Measurements from ENCODE around the gene MCC.
A peak's percentile ranks its signal among the peaks of the same experiment; 100 is the strongest.

Gene MCC

DNA sequence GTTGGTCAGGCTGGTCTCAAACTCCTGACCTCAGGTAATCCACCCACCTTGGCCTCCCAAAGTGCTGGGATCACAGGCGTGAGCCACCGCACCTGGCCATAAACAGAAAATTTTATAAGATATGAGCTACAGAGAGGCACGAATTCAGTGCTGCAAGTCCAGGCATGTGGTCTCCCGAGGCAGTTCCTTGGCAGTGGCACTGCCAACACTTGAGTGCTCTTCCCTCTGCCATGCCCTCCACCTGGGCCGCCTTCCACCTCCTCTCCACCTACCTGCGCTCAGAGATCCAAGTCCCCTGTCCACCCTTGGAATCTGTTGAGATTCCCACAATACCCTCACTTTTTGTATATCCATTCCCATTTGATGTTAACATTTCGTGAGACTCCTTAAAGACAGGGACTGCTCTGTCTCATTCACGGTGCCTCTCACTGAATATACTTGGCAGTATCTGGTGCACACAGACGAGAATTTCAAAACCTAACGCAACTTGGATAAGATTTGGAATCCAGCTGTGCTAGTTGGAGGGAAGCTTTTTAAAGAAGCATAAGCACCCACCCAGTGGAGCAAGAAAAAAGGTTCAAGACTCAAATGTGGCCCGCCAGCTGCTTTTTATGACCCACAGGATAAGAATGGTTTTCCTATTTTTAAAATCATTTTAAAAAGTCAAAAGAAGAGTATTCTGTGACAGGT, 443.3 kb downstream of the MCC start:
- no peak overlapping the region for H3K4me2 ChIP-seq
- H3K9ac ChIP-seq = no peak overlapping the region
- H3K27me3 ChIP-seq = no peaks in the 10 kb centered on the region
- H3K4me3 ChIP-seq = no peak overlapping the region
- no peaks in the 10 kb centered on the region for H4K20me1 ChIP-seq
- peaks cover 36% of the 10 kb centered on the region for H3K4me1 ChIP-seq
- H3K9me3 ChIP-seq = no peaks in the 10 kb centered on the region
- no peak for TF ChIP-seq Cebpa-rat (IDR thresholded peaks at IDR 0.05)
- H3K27ac ChIP-seq = no peak overlapping the region
- no peaks in the 10 kb centered on the region for H3K36me3 ChIP-seq

DNA sequence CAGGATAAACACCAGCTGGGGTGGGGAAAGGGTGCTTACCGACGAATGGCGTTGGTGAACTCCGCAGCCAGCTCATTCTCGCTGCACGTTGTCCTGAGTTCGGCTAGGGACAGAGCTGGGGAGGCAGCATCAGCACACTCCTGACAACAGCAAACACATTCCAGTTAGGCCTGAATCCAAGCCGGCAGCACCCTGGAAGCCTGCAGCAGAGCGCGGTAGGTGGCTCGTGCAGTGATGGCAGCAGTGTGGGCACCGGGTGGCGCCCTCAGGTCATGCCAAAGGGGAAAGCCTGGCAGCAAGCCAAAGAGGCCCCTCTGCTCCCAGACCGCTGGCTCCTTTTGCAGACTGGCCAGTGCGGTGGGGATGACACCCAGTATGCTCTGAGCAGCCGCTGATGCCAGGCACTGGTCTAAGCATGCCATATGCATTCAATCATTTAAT, 444.7 kb downstream of the MCC start:
- H3K27ac ChIP-seq = no peak overlapping the region
- no peaks in the 10 kb centered on the region for H3K27me3 ChIP-seq
- H3K4me2 ChIP-seq = no peak overlapping the region
- H3K9me3 ChIP-seq = no peaks in the 10 kb centered on the region
- no peaks in the 10 kb centered on the region for H4K20me1 ChIP-seq
- H3K36me3 ChIP-seq = no peaks in the 10 kb centered on the region
- no peak overlapping the region for H3K4me3 ChIP-seq
- no peak overlapping the region for H3K9ac ChIP-seq
- TF ChIP-seq Cebpa-rat (IDR thresholded peaks at IDR 0.05) = no peak
- peaks cover 32% of the 10 kb centered on the region for H3K4me1 ChIP-seq

DNA sequence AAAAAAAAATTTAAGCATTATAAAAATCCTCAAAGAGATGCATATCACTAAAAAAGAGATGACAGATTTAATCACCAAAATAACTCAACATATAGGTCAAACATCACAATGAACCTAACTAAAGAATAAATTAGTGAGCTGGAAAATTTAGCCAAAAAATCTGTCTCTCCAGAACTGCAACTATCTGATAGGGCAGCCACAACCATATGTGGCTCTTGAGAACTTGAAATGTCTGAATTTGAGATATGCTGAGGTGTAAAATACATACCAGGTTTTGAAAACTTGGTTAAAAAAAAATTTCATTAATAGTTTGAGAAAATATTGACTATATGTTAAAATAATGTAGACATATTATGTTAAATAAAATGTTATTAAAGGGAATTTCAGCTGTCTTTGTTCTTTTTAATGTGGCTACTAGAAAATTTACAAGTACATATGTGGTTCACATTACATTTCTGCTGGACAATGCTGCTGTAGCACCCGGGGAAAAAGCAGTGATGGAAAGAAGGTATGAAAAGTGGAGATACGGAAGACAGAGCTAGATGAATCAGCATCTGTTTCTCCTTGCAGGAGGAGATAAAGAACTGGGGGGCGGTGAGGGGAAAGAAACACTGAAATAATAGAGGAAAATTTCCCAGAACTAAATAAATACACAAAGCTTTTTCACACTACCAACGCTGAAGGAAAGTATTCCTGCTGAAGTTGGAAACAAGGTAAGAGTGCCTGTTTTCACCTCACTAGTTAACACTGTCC, 445.6 kb downstream of the MCC start:
- Histone ChIP-seq H3K27ac (no peak overlapping the region), H3K9ac (no peak overlapping the region), H3K4me3 (no peak overlapping the region), H4K20me1 (no peaks in the 10 kb centered on the region), H3K36me3 (no peaks in the 10 kb centered on the region), H3K4me1 (peaks cover 23% of the 10 kb centered on the region), H3K27me3 (no peaks in the 10 kb centered on the region), H3K9me3 (no peaks in the 10 kb centered on the region), H3K4me2 (no peak overlapping the region)
- TF ChIP-seq Cebpa-rat (IDR thresholded peaks at IDR 0.05) = no peak

DNA sequence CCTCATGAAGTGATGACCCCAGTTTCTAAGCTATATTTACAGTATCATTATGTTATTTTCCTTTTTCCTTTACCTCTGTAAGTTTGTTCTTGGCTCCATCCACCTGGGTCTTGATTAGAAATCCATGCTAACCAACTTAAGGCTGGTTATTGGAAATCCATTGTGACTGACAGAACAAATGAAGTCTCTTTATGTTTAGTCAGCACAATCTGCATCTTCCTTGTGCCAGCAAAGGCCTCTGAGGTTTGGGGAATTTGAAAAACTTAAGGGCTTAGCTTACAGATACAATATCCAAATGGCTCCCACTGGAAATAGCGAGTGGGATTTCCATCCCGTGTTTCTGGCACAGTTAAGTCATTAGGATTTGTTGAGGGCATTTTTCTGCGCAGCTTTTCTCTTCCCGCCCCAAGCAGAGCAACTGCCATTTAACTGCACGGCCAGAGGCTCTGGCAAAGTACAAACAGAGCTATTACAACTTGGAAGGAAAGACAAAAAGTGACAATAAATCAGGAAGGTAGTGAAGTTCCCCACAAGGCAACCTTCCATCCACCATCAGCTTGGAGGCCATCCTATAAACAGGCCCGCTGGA, 447.5 kb downstream of the MCC start:
- no peaks in the 10 kb centered on the region for H4K20me1 ChIP-seq
- H3K9me3 ChIP-seq = no peaks in the 10 kb centered on the region
- peaks cover 12% of the 10 kb centered on the region for H3K4me1 ChIP-seq
- no peaks in the 10 kb centered on the region for H3K27me3 ChIP-seq
- H3K4me2 ChIP-seq = peak overlapping the region; percentile 18
- H3K36me3 ChIP-seq = no peaks in the 10 kb centered on the region
- TF ChIP-seq Cebpa-rat (IDR thresholded peaks at IDR 0.05) = no peak
- H3K9ac ChIP-seq = no peak overlapping the region
- no peak overlapping the region for H3K4me3 ChIP-seq
- H3K27ac ChIP-seq = no peak overlapping the region

DNA sequence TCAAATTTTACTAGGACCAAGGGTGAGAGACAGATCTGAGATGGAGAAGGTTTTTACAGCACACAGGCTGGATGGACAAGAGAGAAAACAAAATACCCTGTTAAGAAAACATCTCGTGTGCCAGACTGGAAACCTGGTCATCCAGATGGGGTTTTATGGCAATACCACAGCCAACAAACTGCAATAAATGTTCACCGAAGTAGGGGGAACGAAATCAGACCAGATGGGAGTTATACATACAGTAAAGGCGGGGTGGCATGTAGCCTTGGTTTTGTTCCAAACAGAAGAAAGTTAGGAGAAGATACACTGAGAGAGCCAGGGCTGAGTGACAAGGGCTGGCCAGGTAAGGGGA, 448.3 kb downstream of the MCC start:
- Histone ChIP-seq H3K27me3 (no peaks in the 10 kb centered on the region), H3K9ac (no peak overlapping the region), H3K27ac (no peak overlapping the region), H3K36me3 (no peaks in the 10 kb centered on the region), H4K20me1 (no peaks in the 10 kb centered on the region), H3K4me3 (no peak overlapping the region), H3K9me3 (no peaks in the 10 kb centered on the region), H3K4me1 (peaks cover 12% of the 10 kb centered on the region), H3K4me2 (no peak overlapping the region)
- TF ChIP-seq Cebpa-rat (IDR thresholded peaks at IDR 0.05) = no peak

DNA sequence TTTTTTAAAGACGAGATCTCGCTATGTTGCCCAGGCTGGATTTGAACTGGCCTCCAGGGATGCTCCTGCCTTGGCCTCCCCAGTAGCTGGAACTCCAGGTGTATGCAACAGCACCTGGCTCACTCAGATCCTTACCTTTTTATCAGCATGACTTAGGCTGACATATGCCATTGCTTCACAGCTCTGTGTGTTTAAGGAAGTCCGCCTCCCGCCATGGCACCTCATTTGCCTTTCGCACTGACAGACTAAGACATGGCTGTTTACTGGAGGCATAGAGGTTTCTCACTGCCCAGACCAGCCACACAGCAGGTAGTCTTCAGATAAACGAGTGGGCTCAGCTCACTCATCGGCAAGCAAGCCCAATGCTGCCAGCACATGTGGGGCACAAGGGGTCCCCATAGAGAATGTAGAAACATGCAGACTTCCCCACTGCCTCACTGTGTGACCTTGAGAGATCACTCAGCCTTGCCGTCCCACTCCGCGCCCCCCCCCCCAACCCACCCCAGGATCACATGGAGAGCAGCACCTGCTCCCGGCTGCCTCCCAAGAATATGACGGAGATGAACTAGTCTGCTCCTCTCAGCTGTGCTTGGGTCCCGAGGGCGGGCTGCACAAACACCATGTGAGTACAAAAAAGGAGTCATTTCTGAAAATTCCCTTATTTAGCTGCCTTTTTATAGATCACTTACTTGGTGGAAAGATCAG, 448.9 kb downstream of the MCC start:
- TF ChIP-seq Cebpa-rat (IDR thresholded peaks at IDR 0.05) = no peak
- no peak overlapping the region for H3K4me3 ChIP-seq
- no peaks in the 10 kb centered on the region for H3K9me3 ChIP-seq
- no peaks in the 10 kb centered on the region for H3K36me3 ChIP-seq
- H3K9ac ChIP-seq = no peak overlapping the region
- H3K4me1 ChIP-seq = peaks cover 12% of the 10 kb centered on the region
- no peak overlapping the region for H3K27ac ChIP-seq
- H3K27me3 ChIP-seq = no peaks in the 10 kb centered on the region
- H3K4me2 ChIP-seq = no peak overlapping the region
- no peaks in the 10 kb centered on the region for H4K20me1 ChIP-seq

DNA sequence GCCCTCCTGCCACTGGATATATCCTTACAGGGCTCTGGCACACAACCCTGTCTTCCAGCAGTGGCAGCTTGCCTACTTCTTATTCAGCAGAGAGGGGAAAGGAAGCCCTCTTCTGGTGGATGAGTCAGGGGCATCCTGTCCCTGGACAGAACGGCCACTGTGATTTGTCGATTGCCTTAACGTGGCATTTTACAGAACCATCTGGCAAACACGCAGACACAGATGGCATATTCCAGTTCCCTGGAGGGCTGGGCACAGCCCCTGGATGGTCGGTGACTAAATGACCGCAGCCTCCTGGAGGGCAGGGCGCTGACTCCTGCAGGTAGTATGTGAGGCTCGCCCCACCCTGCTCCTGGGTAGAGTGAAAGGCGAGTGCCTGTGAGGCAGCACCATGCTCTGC, 449.5 kb downstream of the MCC start:
- H3K4me2 ChIP-seq = no peak overlapping the region
- H3K4me3 ChIP-seq = no peak overlapping the region
- no peak for TF ChIP-seq Cebpa-rat (IDR thresholded peaks at IDR 0.05)
- H3K27ac ChIP-seq = no peak overlapping the region
- no peaks in the 10 kb centered on the region for H3K36me3 ChIP-seq
- no peaks in the 10 kb centered on the region for H3K9me3 ChIP-seq
- H4K20me1 ChIP-seq = no peaks in the 10 kb centered on the region
- H3K9ac ChIP-seq = no peak overlapping the region
- H3K27me3 ChIP-seq = no peaks in the 10 kb centered on the region
- H3K4me1 ChIP-seq = peaks cover 12% of the 10 kb centered on the region

DNA sequence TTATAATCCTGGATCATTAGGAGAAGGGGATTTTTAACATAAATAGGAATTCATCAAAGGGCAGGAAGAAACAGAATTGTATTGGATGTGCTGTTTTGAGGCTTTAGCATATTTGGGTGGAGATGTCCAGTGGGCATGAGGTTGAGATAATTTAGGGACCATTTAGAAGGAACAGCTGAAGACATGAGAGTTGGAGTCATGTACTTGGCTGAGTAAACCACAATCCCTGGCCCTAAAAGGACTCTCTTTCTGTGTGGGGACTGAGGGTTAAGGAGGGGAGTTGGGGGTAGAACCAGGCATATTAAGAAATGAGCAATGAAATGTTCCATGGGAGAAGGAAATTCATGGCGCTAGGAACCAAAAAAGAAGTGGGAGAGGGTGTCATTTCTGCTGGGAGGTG, 450.1 kb downstream of the MCC start:
- Histone ChIP-seq H3K27ac (no peak overlapping the region), H3K4me2 (no peak overlapping the region), H3K9me3 (no peaks in the 10 kb centered on the region), H3K4me1 (peaks cover 12% of the 10 kb centered on the region), H4K20me1 (no peaks in the 10 kb centered on the region), H3K4me3 (no peak overlapping the region), H3K9ac (no peak overlapping the region), H3K27me3 (no peaks in the 10 kb centered on the region), H3K36me3 (no peaks in the 10 kb centered on the region)
- TF ChIP-seq Cebpa-rat (IDR thresholded peaks at IDR 0.05) = no peak

DNA sequence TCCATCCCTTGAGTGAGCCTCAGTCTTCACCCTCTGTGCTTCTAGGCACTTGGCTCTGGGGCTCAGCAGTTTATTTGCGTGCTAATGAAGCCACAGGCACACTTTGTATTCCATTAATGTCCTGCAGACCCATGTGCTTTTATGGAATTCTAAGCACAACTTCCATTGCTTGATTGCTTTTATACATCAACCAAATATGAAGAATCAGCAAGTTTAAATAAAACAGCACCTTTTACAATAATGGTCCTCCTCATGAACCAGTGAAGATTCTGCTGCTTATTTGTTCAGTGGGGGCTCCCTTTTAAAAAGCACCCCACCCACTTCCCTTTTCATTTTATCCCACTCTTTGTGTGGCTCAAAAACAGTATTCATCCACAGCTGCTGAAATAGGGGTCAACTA, 451.4 kb downstream of the MCC start:
- no peaks in the 10 kb centered on the region for H3K27me3 ChIP-seq
- TF ChIP-seq Cebpa-rat (IDR thresholded peaks at IDR 0.05) = no peak
- H4K20me1 ChIP-seq = no peaks in the 10 kb centered on the region
- no peaks in the 10 kb centered on the region for H3K36me3 ChIP-seq
- H3K9ac ChIP-seq = no peak overlapping the region
- no peaks in the 10 kb centered on the region for H3K9me3 ChIP-seq
- H3K27ac ChIP-seq = no peak overlapping the region
- peaks cover 12% of the 10 kb centered on the region for H3K4me1 ChIP-seq
- H3K4me3 ChIP-seq = no peak overlapping the region
- H3K4me2 ChIP-seq = no peak overlapping the region

DNA sequence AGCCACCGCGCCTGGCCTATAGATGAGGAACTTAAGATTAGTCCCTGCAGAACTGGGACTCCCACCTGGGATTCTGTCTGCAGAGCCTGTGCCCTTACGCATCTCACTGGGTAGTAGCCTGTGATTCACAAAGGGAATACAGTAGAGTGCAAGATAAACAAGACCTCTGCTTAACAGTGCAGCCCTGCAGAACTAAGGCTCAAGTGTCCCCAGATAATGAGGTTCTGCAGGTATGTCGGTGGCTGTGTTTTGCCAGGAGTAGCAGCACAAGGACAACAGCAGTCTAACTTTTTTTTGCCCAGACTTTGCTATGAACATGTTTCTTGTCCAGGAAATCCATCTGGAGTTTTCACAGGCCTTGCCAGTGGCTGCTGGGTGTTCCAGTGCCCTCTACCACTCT, 451.9 kb downstream of the MCC start:
- Histone ChIP-seq H3K27me3 (no peaks in the 10 kb centered on the region), H3K36me3 (no peaks in the 10 kb centered on the region), H3K9me3 (no peaks in the 10 kb centered on the region), H4K20me1 (no peaks in the 10 kb centered on the region), H3K27ac (no peak overlapping the region), H3K9ac (no peak overlapping the region), H3K4me1 (peaks cover 7% of the 10 kb centered on the region), H3K4me3 (no peak overlapping the region), H3K4me2 (no peak overlapping the region)
- no peak for TF ChIP-seq Cebpa-rat (IDR thresholded peaks at IDR 0.05)

All from BLaER1 (cell line).